H9 (cell line): ENCODE results near the gene FGF21. TPM values are rescaled to one million over a fixed set of nuclear protein-coding genes. Genes with fewer than 3 reads are reported as not detected.
A peak's percentile ranks its signal among the peaks of the same experiment; 100 is the strongest.

Source experiments
- DNase-seq: peaks from one replicate; pipeline ENCODE4 v3.0.0-alpha.2; 2017
- H2AFZ ChIP-seq: one replicate; pipeline ENCODE4 v1.6.1; 2013; ENCODE audit warnings: mild to moderate bottlenecking, low read length, control low read depth, moderate library complexity
- H2AK5ac ChIP-seq: 2 replicates; pipeline ENCODE4 v1.6.1; 2013; ENCODE audit warnings: low read length, control low read depth, mixed read lengths; ENCODE audit not compliant: insufficient read length
- H2BK120ac ChIP-seq: one replicate; pipeline ENCODE4 v1.6.1; 2013; ENCODE audit warnings: low read depth, mild to moderate bottlenecking, low read length, control low read depth, inconsistent platforms; ENCODE audit not compliant: poor library complexity, severe bottlenecking
- H2BK12ac ChIP-seq: 2 replicates; pipeline ENCODE4 v1.6.1; 2013; ENCODE audit warnings: low read length, control low read depth, mixed read lengths, low read depth; ENCODE audit not compliant: insufficient read length
- H2BK15ac ChIP-seq: 2 replicates; pipeline ENCODE4 v1.6.1; 2013; ENCODE audit warnings: low read depth, low read length, control low read depth
- H2BK20ac ChIP-seq: one replicate; pipeline ENCODE4 v1.6.1; 2013; ENCODE audit warnings: low read depth, mild to moderate bottlenecking, low read length, control low read depth, inconsistent platforms; ENCODE audit not compliant: poor library complexity, severe bottlenecking
- H2BK5ac ChIP-seq: 2 replicates; pipeline ENCODE4 v1.6.1; 2013; ENCODE audit warnings: low read length, control low read depth, mixed read lengths; ENCODE audit not compliant: insufficient read length
- H3K14ac ChIP-seq: 2 replicates; pipeline ENCODE4 v1.6.1; 2013; ENCODE audit warnings: low read length, control low read depth; ENCODE audit not compliant: insufficient read depth
- H3K18ac ChIP-seq: 2 replicates; pipeline ENCODE4 v1.6.1; 2013; ENCODE audit warnings: low read depth, mild to moderate bottlenecking, mixed read lengths, low read length, control low read depth; ENCODE audit not compliant: insufficient read length
- H3K23ac ChIP-seq: 2 replicates; pipeline ENCODE4 v1.6.1; 2013; ENCODE audit warnings: low read length, control low read depth, mixed read lengths, low read depth; ENCODE audit not compliant: insufficient read length
- H3K23me2 ChIP-seq: 2 replicates; pipeline ENCODE4 v1.6.1; 2013; ENCODE audit warnings: low read depth, mild to moderate bottlenecking, mixed read lengths, low read length, control low read depth; ENCODE audit not compliant: insufficient read length, poor library complexity, severe bottlenecking
- H3K27ac ChIP-seq: 2 replicates; pipeline ENCODE4 v1.5.1; 2013; ENCODE audit warnings: low read length, control low read depth, mixed read lengths, low read depth; ENCODE audit not compliant: insufficient read length
- H3K27me3 ChIP-seq: 2 replicates; pipeline ENCODE4 v1.6.1; 2013; ENCODE audit warnings: low read length, control low read depth, inconsistent platforms; ENCODE audit not compliant: insufficient read depth
- H3K4ac ChIP-seq: 2 replicates; pipeline ENCODE4 v1.6.1; 2013; ENCODE audit warnings: low read depth, mild to moderate bottlenecking, control low read depth, inconsistent platforms, low read length, moderate library complexity
- H3K4me1 ChIP-seq: 2 replicates; pipeline ENCODE4 v1.6.1; 2013; ENCODE audit warnings: low read length, control low read depth, inconsistent platforms; ENCODE audit not compliant: insufficient read depth
- H3K4me2 ChIP-seq: 2 replicates; pipeline ENCODE4 v1.6.1; 2013; ENCODE audit warnings: low read length, control low read depth, mixed read lengths; ENCODE audit not compliant: insufficient read length, insufficient read depth
- H3K56ac ChIP-seq: 2 replicates; pipeline ENCODE4 v1.6.1; 2013; ENCODE audit warnings: low read depth, mild to moderate bottlenecking, mixed read lengths, low read length, control low read depth; ENCODE audit not compliant: insufficient read length
- H3K79me1 ChIP-seq: 2 replicates; pipeline ENCODE4 v1.6.1; 2013; ENCODE audit warnings: low read depth, mild to moderate bottlenecking, moderate library complexity, low read length, control low read depth, inconsistent platforms; ENCODE audit not compliant: insufficient read depth, poor library complexity, severe bottlenecking
- H3K79me2 ChIP-seq: 2 replicates; pipeline ENCODE4 v1.6.1; 2013; ENCODE audit warnings: low read length, control low read depth, inconsistent platforms; ENCODE audit not compliant: insufficient read depth
- H3K9ac ChIP-seq: 2 replicates; pipeline ENCODE4 v1.6.1; 2013; ENCODE audit warnings: low read length, control low read depth, mixed read lengths; ENCODE audit not compliant: insufficient read length; ENCODE audit errors: extremely low read depth
- H3K9me3 ChIP-seq: one replicate; pipeline ENCODE4 v1.6.1; 2013; ENCODE audit warnings: low read depth, low read length, inconsistent platforms; ENCODE audit not compliant: control insufficient read depth
- H3T11ph ChIP-seq: one replicate; pipeline ENCODE4 v1.6.1; 2013; ENCODE audit warnings: mild to moderate bottlenecking, low read length, control low read depth, inconsistent platforms
- H4K20me1 ChIP-seq: one replicate; pipeline ENCODE4 v1.6.1; 2013; ENCODE audit not compliant: control insufficient read depth, insufficient read length, insufficient read depth
- H4K5ac ChIP-seq: 2 replicates; pipeline ENCODE4 v1.6.1; 2013; ENCODE audit warnings: low read depth, mild to moderate bottlenecking, mixed read lengths, low read length, control low read depth; ENCODE audit not compliant: insufficient read length
- H4K8ac ChIP-seq: replicated peaks from 2 replicates; pipeline ENCODE4 v1.6.1; 2013; ENCODE audit warnings: low read length, control low read depth, mixed read lengths, low read depth; ENCODE audit not compliant: insufficient read length
- H4K91ac ChIP-seq: 2 replicates; pipeline ENCODE4 v1.6.1; 2013; ENCODE audit warnings: low read depth, mild to moderate bottlenecking, moderate library complexity, mixed read lengths, low read length, control low read depth; ENCODE audit not compliant: insufficient read length
- H3K27ac Mint-ChIP-seq, 3 experiments: 2 replicates in 2 of 3; 3 replicates in 1 of 3; pipeline ENCODE4 v1.8.0; 2020 to 2021; ENCODE audit warnings: mixed read lengths in 3 of 3, mild to moderate bottlenecking in 1 of 3, moderate library complexity in 1 of 3
- H3K27me3 Mint-ChIP-seq: 2 replicates; pipeline ENCODE4 v1.8.0; 2021; ENCODE audit warnings: low read depth, mild to moderate bottlenecking, moderate library complexity, mixed read lengths
- H3K36me3 Mint-ChIP-seq, 3 experiments: 2 replicates in 2 of 3; 3 replicates in 1 of 3; pipeline ENCODE4 v1.8.0; 2020 to 2021; ENCODE audit warnings: low read depth in 3 of 3, mixed read lengths in 3 of 3; ENCODE audit not compliant: insufficient read depth in 1 of 3
- H3K4me1 Mint-ChIP-seq, 2 experiments: 2 replicates each; pipeline ENCODE4 v1.8.0; 2020; ENCODE audit warnings: mixed read lengths in 2 of 2
- H3K4me3 Mint-ChIP-seq, 2 experiments: 2 replicates in 1 of 2; 3 replicates in 1 of 2; pipeline ENCODE4 v1.8.0; 2020 to 2021; ENCODE audit warnings: mild to moderate bottlenecking in 2 of 2, mixed read lengths in 2 of 2, moderate library complexity in 1 of 2
- H3K9me3 Mint-ChIP-seq, 2 experiments: 2 replicates in 1 of 2; 3 replicates in 1 of 2; pipeline ENCODE4 v1.8.0; 2020; ENCODE audit warnings: mild to moderate bottlenecking in 2 of 2, mixed read lengths in 2 of 2, moderate library complexity in 1 of 2
- WGBS: extraction: QIAGEN DNeasy Blood & Tissue Kit; methylation state at CpG from one replicate; pipeline ENCODE4 v1.1.7; 2013; ENCODE audit warnings: missing lambda C conversion rate, low lambda C conversion rate, mixed read lengths; ENCODE audit not compliant: insufficient read length; ENCODE audit errors: extremely low coverage; 5-methylcytosine and 5-hydroxymethylcytosine counted together
- total RNA-seq: library from RNA; stranded (reverse); gene quantifications from 2 replicates; pipeline ENCODE4 v1.2.1, GENCODE V29; 2021
- TF ChIP-seq, protein P1 (sequence below): fragments of 200-600 bp; sonication (generic); conservative IDR thresholded peaks from 3 replicates; pipeline ENCODE4 v1.8.0; 2021; ENCODE audit warnings: antibody characterized with exemption, mild to moderate bottlenecking

The FGF21 gene
- total RNA-seq, 1 experiment from 2014 or later = 0.90 TPM

DNA sequence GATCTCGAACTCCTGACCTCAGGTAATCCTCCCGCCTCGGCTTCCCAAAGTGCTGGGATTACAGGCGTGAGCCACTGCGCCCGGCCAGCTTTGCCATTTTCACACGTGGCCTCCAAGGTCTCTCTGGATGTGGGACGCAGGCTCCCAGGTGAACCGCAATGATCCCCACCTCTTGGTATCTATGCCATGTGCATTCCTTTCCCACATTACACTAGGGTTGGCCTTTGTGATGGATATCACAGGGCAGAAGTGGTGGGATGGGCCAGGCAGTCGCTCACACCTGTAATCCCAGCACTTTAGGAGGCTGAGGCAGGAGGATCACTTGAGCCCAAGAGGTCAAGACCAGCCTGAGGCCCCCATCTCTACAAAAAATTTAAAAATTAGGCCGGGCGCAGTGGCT, 22.4 kb downstream of the FGF21 start:
- H3T11ph ChIP-seq = no peak overlapping the region
- H3K14ac ChIP-seq = no peak overlapping the region
- no peak overlapping the region for H3K4ac ChIP-seq
- H3K4me1 ChIP-seq = no peaks in the 10 kb centered on the region
- H3K18ac ChIP-seq = no peak overlapping the region
- no peaks in the 10 kb centered on the region for H4K20me1 ChIP-seq
- Mint-ChIP-seq H3K9me3 (no peaks in the 10 kb centered on the region; a peak in 1 of 5 replicates), H3K4me1 (peaks cover 5 to 10% of the 10 kb centered on the region in 2 experiments), H3K36me3 (no peaks in the 10 kb centered on the region), H3K4me3 (no peak overlapping the region; a peak in 1 of 5 replicates), H3K27ac (no peak overlapping the region), H3K27me3 (no peaks in the 10 kb centered on the region; the same call in 1 of the 2 replicates)
- H2BK120ac ChIP-seq = no peak overlapping the region
- H3K9me3 ChIP-seq = no peaks in the 10 kb centered on the region
- no peak overlapping the region for H4K91ac ChIP-seq
- H2BK12ac ChIP-seq = no peak overlapping the region
- H3K4me2 ChIP-seq = no peak overlapping the region
- no peaks in the 10 kb centered on the region for H3K27me3 ChIP-seq
- H2BK20ac ChIP-seq = no peak overlapping the region
- no CpG with 5 or more reads among the region's 12 CpGs for WGBS
- H3K23me2 ChIP-seq = no peaks in the 10 kb centered on the region
- no peak overlapping the region for H2AK5ac ChIP-seq
- no peak overlapping the region for H4K5ac ChIP-seq
- H3K79me1 ChIP-seq = no peaks in the 10 kb centered on the region
- no peak overlapping the region for H2BK15ac ChIP-seq
- DNase-seq = peak; percentile 66
- H2BK5ac ChIP-seq = no peak overlapping the region
- H3K23ac ChIP-seq = no peak overlapping the region
- no peak overlapping the region for H3K27ac ChIP-seq
- H4K8ac ChIP-seq = no peak overlapping the region
- TF ChIP-seq, protein P1, sequence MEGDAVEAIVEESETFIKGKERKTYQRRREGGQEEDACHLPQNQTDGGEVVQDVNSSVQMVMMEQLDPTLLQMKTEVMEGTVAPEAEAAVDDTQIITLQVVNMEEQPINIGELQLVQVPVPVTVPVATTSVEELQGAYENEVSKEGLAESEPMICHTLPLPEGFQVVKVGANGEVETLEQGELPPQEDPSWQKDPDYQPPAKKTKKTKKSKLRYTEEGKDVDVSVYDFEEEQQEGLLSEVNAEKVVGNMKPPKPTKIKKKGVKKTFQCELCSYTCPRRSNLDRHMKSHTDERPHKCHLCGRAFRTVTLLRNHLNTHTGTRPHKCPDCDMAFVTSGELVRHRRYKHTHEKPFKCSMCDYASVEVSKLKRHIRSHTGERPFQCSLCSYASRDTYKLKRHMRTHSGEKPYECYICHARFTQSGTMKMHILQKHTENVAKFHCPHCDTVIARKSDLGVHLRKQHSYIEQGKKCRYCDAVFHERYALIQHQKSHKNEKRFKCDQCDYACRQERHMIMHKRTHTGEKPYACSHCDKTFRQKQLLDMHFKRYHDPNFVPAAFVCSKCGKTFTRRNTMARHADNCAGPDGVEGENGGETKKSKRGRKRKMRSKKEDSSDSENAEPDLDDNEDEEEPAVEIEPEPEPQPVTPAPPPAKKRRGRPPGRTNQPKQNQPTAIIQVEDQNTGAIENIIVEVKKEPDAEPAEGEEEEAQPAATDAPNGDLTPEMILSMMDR = no peak
- no peak overlapping the region for H3K56ac ChIP-seq
- H3K79me2 ChIP-seq = no peaks in the 10 kb centered on the region
- H2AFZ ChIP-seq = no peak overlapping the region
- H3K9ac ChIP-seq = no peak overlapping the region
